ENCODE measurements around the gene CABP7.

- no peak for TF ChIP-seq POLR2A (IDR thresholded peaks at IDR 0.05; ENCODE audit: low read length)
- TF ChIP-seq GATA1 (IDR thresholded peaks at IDR 0.05; ENCODE audit: low read depth, low read length), result no peak
These were observed 31.9 kb downstream of the CABP7 start for GRCh38 chr22:29751669-29752068.
